HepG2 (cell line): ENCODE measurements around the gene MLLT10. TPM values are rescaled to one million over a fixed set of nuclear protein-coding genes. Genes with fewer than 3 reads are reported as not detected.

Source experiments
- ATAC-seq: fragments of 200-7000 bp; cut with Tn5 transposase; 3 replicates; pipeline ENCODE4 v1.9.1; 2020; ENCODE audit warnings: mild to moderate bottlenecking, moderate library complexity
- BruUV-seq: library from RNA; stranded (reverse); fragments of 400-500 nt; replicated peaks from 2 replicates; lab custom pipeline; 2021; lab: Mats Ljungman, UMichigan
- CTCF ChIA-PET: fragments of 300-600 bp; formaldehyde crosslinking; extraction: SDS; loops from one replicate; lab custom pipeline; 2021; ENCODE audit warnings: low total read pairs, inconsistent platforms, low intra/inter-chr PET ratio; lab: Yijun Ruan, JAX
- POLR2A ChIA-PET: fragments of 350-600 bp; sonication (Branson Sonifier 250); formaldehyde crosslinking; loops from one replicate; lab custom pipeline; 2020; ENCODE audit warnings: antibody characterized with exemption, inconsistent platforms; lab: Yijun Ruan, JAX
- DNase-seq: peaks from one replicate; pipeline ENCODE4 v3.0.0-alpha.2; 2015; ENCODE audit warnings: low spot score
- FAIRE-seq: peaks from 3 replicates; lab custom pipeline; 2011; peaks lifted over from hg19 to GRCh38; lab: Jason Lieb, UNC
- H2AFZ ChIP-seq: one replicate; pipeline ENCODE4 v1.6.1; 2011; ENCODE audit warnings: low read length, inconsistent platforms
- H3K27ac ChIP-seq: fragments of 300-600 bp; 3 replicates; pipeline ENCODE4 v1.8.0; 2011; ENCODE audit warnings: mixed run types, mild to moderate bottlenecking, mixed read lengths, low read length, inconsistent platforms; ENCODE audit not compliant: insufficient read depth; ENCODE audit errors: extremely low read length
- H3K27me3 ChIP-seq, 2 experiments: fragments of 200-600 bp in 1 of 2; 2 replicates in 1 of 2; 3 replicates in 1 of 2; pipeline versions ENCODE4 v1.6.0 to v1.8.0; 2011; ENCODE audit warnings: low read length in 2 of 2, mild to moderate bottlenecking in 2 of 2, moderate library complexity in 2 of 2, inconsistent platforms in 1 of 2; ENCODE audit not compliant: insufficient read depth in 2 of 2, control insufficient read depth in 1 of 2
- H3K36me3 ChIP-seq, 2 experiments: fragments of 200-600 bp in 1 of 2; replicated peaks in 1 of 2; 2 replicates in 1 of 2; 3 replicates in 1 of 2; pipeline versions ENCODE4 v1.5.1 to v1.8.0; 2011; ENCODE audit warnings: low read length in 2 of 2, inconsistent platforms in 1 of 2; ENCODE audit not compliant: insufficient read depth in 2 of 2, control insufficient read depth in 1 of 2
- H3K4me1 ChIP-seq: 2 replicates; pipeline ENCODE4 v1.5.1; 2012; ENCODE audit warnings: low read length, inconsistent platforms; ENCODE audit not compliant: insufficient read depth
- H3K4me2 ChIP-seq: 2 replicates; pipeline ENCODE4 v1.6.0; 2011; ENCODE audit warnings: low read depth, low read length, inconsistent platforms
- H3K4me3 ChIP-seq, 3 experiments: fragments of 200-600 bp in 1 of 3; sonication (generic), shearing (Covaris generic) in 1 of 3; replicated peaks in 1 of 3; 2 replicates each; pipeline ENCODE4 v1.5.1; 2011 to 2016; ENCODE audit warnings: low read length in 3 of 3, inconsistent platforms in 2 of 3, low read depth in 2 of 3, mild to moderate bottlenecking in 2 of 3, control low read depth in 1 of 3, mixed read lengths in 1 of 3; ENCODE audit not compliant: insufficient read depth in 1 of 3
- H3K79me2 ChIP-seq: one replicate; pipeline ENCODE4 v1.6.1; 2011; ENCODE audit warnings: low read length, inconsistent platforms; ENCODE audit not compliant: insufficient read depth
- H3K9ac ChIP-seq: 2 replicates; pipeline ENCODE4 v1.6.0; 2011; ENCODE audit warnings: mild to moderate bottlenecking, low read depth, low read length, inconsistent platforms; ENCODE audit not compliant: insufficient read depth
- H3K9me3 ChIP-seq: 2 replicates; pipeline ENCODE4 v1.5.1; 2012; ENCODE audit warnings: mild to moderate bottlenecking, low read length
- H4K20me1 ChIP-seq: 2 replicates; pipeline ENCODE4 v1.6.0; 2011; ENCODE audit warnings: inconsistent platforms, mild to moderate bottlenecking, low read length, moderate library complexity; ENCODE audit not compliant: insufficient read depth
- GLI4 ChIP-seq: sonication (generic); formaldehyde crosslinking; IDR thresholded peaks from 2 replicates; pipeline ENCODE4 v1.5.1; 2020; ENCODE audit warnings: missing genetic modification reagents, mild to moderate bottlenecking, moderate library complexity, borderline replicate concordance
- PRMT3 ChIP-seq: sonication (generic); formaldehyde crosslinking; IDR thresholded peaks from 2 replicates; pipeline ENCODE4 v1.8.1; 2022; ENCODE audit warnings: low read depth, mild to moderate bottlenecking, moderate library complexity, missing genetic modification reagents, borderline replicate concordance
- SMC3 ChIP-seq: IDR thresholded peaks from 2 replicates; pipeline ENCODE4 v1.6.1; 2011; ENCODE audit warnings: low read length, improper control_type of control experiment
- SOX13 ChIP-seq, 3 experiments: fragments of 450-650 bp in 1 of 3; sonication (generic) in 1 of 3; formaldehyde crosslinking in 1 of 3; IDR thresholded peaks in 2 of 3; conservative IDR thresholded peaks in 1 of 3; 2 replicates each; pipeline versions ENCODE4 v1.5.0 to v1.6.1; 2016 to 2020; ENCODE audit warnings: antibody characterized with exemption in 1 of 3, mild to moderate bottlenecking in 1 of 3, missing compliant biosample characterization in 1 of 3, missing genetic modification reagents in 1 of 3, moderate library complexity in 1 of 3
- STAG1 ChIP-seq: sonication (generic); formaldehyde crosslinking; IDR thresholded peaks from 2 replicates; pipeline ENCODE4 v1.4.0; 2020; ENCODE audit warnings: missing genetic modification reagents
- TBX2 ChIP-seq: sonication (generic); formaldehyde crosslinking; IDR thresholded peaks from 2 replicates; pipeline ENCODE4 v1.5.0; 2020; ENCODE audit warnings: missing genetic modification reagents, mild to moderate bottlenecking, borderline replicate concordance
- ZNF788 ChIP-seq: sonication (generic); formaldehyde crosslinking; IDR thresholded peaks from 2 replicates; pipeline ENCODE4 v1.5.0; 2020; ENCODE audit warnings: mild to moderate bottlenecking, missing genetic modification reagents, borderline replicate concordance
- WGBS: methylation state at CpG from one replicate; pipeline ENCODE4 v1.1.6; 2017; ENCODE audit warnings: low lambda C conversion rate; 5-methylcytosine and 5-hydroxymethylcytosine counted together
- in situ Hi-C: cut with HindIII; loops from 2 replicates; pipeline ENCODE4 v1.10.0; 2017; ENCODE audit warnings: low pct_unique_long_range_greater_than_20kb; ENCODE audit not compliant: extremely low pct_ligation_motif_present
- intact Hi-C: fragments of 100-400 bp; cut with micrococcal nuclease; formaldehyde crosslinking; loops from one replicate; pipeline ENCODE4 v1.10.0; 2022; ENCODE audit not compliant: unreplicated experiment
- polyA plus RNA-seq, 8 experiments: library from polyadenylated mRNA; depleted of rRNA in 3 of 8; stranded (reverse) in 7 of 8; unstranded in 1 of 8; fragments of >200 nt; fragmentation: Illumina TruSeq in 4 of 8; extraction: Trizol in 4 of 8; gene quantifications; 2 replicates each; pipeline versions ENCODE4 v1.2.1 to v1.2.3, GENCODE V29; 2011 to 2016; ENCODE audit warnings: low read depth in 4 of 8, missing spikeins in 1 of 8, mixed read lengths in 1 of 8; ENCODE audit not compliant: insufficient read depth in 1 of 8
- total RNA-seq, 5 experiments: library from RNA; depleted of rRNA; stranded (reverse); fragments of >200 nt; fragmentation: Illumina TruSeq; extraction: Trizol; gene quantifications; 2 replicates each; pipeline ENCODE4 v1.2.3, GENCODE V29; 2016; ENCODE audit warnings: low read depth in 1 of 5
- TF ChIP-seq, protein P1 (sequence below): sonication (generic); formaldehyde crosslinking; IDR thresholded peaks from 2 replicates; pipeline ENCODE4 v1.5.0; 2020; ENCODE audit warnings: mild to moderate bottlenecking, missing genetic modification reagents, moderate library complexity

The MLLT10 gene
- total and polyA plus RNA-seq, 2 of the 13 experiments (the other 11 are each of a cell fraction or from before 2014, with no cell fraction given) = 51.3 to 84.1 TPM

- in situ Hi-C loops = no loop called here
- Histone ChIP-seq H3K4me2 (no peak overlapping the region), H3K9me3 (no peaks in the 10 kb centered on the region), H3K4me3 (no peak overlapping the region), H3K27ac (no peak overlapping the region), H3K27me3 (no peaks in the 10 kb centered on the region), H3K9ac (no peak overlapping the region), H2AFZ (no peak overlapping the region), H3K4me1 (peaks cover 19% of the 10 kb centered on the region), H4K20me1 (peaks cover 9% of the 10 kb centered on the region; the same call in 1 of the 2 replicates), H3K79me2 (peaks cover 56% of the 10 kb centered on the region), H3K36me3 (peaks cover 5 to 14% of the 10 kb centered on the region in 2 experiments; a peak in 4 of 5 replicates)
- no TSS peak for BruUV-seq
- WGBS = 86% methylated on average over 2 of the region's 2 CpGs
- POLR2A ChIA-PET = no interaction called here
- CTCF ChIA-PET = no interaction called here
- ATAC-seq (peak; percentile 46), DNase-seq (no peak), FAIRE-seq (no peak)
- TF ChIP-seq STAG1 (CRISPR knock-in tag) (peak; percentile 53), ZNF788 (CRISPR knock-in tag) (no peak), SMC3 (0 out of 2 replicates have a peak, but pooled peaks have one; percentile 13), PRMT3 (CRISPR knock-in tag) (no peak)
- TF ChIP-seq, protein P1, sequence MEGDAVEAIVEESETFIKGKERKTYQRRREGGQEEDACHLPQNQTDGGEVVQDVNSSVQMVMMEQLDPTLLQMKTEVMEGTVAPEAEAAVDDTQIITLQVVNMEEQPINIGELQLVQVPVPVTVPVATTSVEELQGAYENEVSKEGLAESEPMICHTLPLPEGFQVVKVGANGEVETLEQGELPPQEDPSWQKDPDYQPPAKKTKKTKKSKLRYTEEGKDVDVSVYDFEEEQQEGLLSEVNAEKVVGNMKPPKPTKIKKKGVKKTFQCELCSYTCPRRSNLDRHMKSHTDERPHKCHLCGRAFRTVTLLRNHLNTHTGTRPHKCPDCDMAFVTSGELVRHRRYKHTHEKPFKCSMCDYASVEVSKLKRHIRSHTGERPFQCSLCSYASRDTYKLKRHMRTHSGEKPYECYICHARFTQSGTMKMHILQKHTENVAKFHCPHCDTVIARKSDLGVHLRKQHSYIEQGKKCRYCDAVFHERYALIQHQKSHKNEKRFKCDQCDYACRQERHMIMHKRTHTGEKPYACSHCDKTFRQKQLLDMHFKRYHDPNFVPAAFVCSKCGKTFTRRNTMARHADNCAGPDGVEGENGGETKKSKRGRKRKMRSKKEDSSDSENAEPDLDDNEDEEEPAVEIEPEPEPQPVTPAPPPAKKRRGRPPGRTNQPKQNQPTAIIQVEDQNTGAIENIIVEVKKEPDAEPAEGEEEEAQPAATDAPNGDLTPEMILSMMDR = peak; percentile 49
- intact Hi-C loops = no loop called here
Measured at GRCh38 chr10:21599582-21599981, 65.5 kb downstream of the MLLT10 start.

DNA sequence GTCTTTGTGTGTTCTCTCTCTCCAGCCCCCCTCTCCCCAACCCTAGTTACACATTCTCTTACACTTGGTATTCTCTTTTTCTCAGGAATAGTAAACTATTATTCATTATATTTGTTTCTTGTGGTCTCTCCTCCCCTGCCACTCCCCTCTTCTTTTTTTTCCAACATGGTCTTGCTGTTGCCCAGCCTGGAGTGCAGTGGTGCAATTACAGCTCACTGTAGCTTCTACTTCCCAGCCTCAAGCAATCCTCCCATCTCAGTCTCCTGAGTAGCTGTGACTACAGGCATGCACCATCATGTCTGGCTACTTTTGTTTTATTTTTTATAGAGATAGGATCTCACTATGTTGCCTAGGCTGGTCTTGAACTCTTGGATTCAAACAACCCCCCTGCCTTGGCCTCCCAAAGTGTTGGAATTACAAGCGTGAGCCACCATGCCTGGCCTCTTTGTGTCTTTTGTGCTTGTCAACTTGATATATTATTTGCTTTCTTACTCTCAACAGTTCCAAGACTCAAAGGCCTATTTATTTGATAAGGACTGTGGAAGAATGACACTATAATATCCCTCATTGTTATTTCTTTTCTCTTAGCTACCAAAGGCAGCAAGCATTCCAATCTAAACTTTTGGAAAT is 66.9 kb downstream of the MLLT10 start:
- POLR2A ChIA-PET = no interaction called here

More for the DNA sequence above, 66.9 kb downstream of the MLLT10 start:
- peak; percentile 7 for DNase-seq
- no peak; the same call in 2 of the 3 replicates for ATAC-seq
- Histone ChIP-seq H3K36me3 (peaks cover 5 to 20% of the 10 kb centered on the region in 2 experiments; a peak in 4 of 5 replicates), H2AFZ (no peak overlapping the region), H3K9ac (no peak overlapping the region), H3K4me1 (peaks cover 19% of the 10 kb centered on the region), H3K27me3 (no peaks in the 10 kb centered on the region), H3K4me2 (no peak overlapping the region), H3K27ac (no peak overlapping the region), H3K4me3 (no peak overlapping the region), H3K79me2 (peaks cover 47% of the 10 kb centered on the region), H3K9me3 (no peaks in the 10 kb centered on the region), H4K20me1 (peaks cover 9% of the 10 kb centered on the region; the same call in 1 of the 2 replicates)
- intact Hi-C loops = no loop called here
- WGBS = 93% methylated on average over 1 of the region's 1 CpG
- CTCF ChIA-PET = no interaction called here
- FAIRE-seq = no peak
- BruUV-seq = no TSS peak
- 0 out of 2 replicates have a peak, but pooled peaks have one; percentile 18 for TF ChIP-seq TBX2
- no peak for TF ChIP-seq GLI4 (CRISPR knock-in tag)
- TF ChIP-seq SOX13 (IDR thresholded peaks at IDR 0.05) = no peak
- TF ChIP-seq SOX13 (CRISPR knock-in tag; conservative IDR thresholded peaks at IDR 0.05 in 1 of 2, IDR thresholded peaks at IDR 0.05 in 1 of 2) = peak in 1 of 2 experiments; percentile 16; a peak in 1 of 4 replicates
- in situ Hi-C loops = no loop called here
